GM21526 (cell line): ENCODE measurements around the gene MCF2L2.

ENCODE experiments used
- ATAC-seq: cut with Tn5 transposase; IDR thresholded peaks from one replicate; pipeline ENCODE4 v1.9.1; 2021; ENCODE audit warnings: moderate library complexity; ENCODE audit not compliant: unreplicated experiment, low FRiP score

MCF2L2 gene

GRCh38 chr3:183220828-183221227 lies 207.6 kb downstream of the MCF2L2 start:
- no peak for ATAC-seq

DNA sequence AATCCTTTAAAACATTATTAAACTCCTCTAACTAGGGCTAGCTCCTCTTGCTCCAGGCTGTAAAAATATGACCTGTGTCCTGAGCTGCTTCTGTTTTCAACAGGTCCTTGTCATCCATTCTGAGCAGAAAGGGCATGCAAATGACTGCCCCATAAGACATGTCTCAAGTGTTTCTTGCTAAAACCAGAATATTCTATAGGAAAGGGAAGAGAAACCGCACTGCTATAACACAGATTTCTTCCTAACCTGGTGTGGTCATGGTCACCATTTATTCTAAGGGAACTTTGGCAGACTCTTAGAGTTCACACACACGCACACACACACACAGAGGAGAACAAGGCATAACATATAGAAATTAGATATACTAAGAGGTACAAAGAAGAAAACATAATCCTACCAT lies 209.6 kb downstream of the MCF2L2 start:
- ATAC-seq, result no peak

DNA sequence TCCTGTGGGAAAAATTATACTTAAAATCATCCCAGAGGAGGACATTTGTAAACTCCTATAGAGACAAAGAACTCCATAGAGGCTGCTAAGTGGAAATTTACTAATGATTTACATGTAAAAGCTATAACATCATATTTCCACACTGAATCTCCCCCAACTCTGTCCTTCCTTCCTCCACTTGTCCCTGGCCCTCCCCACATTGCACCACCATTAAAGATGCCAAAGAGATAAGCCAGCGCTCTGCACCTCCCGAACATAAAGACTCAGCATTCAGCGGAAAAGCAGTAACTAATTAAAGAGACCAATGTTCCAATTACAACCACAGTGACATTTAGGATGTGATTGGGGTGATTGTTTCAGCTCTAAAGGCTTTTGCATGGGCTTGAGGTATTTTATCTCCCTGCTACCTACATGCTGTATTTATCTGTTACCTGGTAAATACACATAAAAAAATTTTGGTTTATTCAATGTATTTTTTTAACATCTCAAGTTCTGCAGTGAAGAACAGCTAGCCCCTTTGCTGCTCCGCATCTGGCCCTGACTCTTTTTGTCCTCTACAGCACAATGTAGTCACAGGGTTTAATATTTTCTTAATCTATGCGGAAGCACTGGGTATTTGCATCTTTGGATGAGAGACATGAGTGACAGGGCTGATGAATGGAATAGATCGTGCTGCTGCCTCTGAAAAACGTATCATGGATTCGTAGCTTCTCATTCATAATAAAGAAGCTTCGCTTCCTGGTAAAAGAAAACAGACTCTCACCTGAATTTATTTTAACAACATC lies 210.7 kb downstream of the MCF2L2 start:
- ATAC-seq, result no peak

- ATAC-seq, result no peak
Observed at GRCh38 chr3:183215591-183216202, 212.7 kb downstream of the MCF2L2 start.

DNA sequence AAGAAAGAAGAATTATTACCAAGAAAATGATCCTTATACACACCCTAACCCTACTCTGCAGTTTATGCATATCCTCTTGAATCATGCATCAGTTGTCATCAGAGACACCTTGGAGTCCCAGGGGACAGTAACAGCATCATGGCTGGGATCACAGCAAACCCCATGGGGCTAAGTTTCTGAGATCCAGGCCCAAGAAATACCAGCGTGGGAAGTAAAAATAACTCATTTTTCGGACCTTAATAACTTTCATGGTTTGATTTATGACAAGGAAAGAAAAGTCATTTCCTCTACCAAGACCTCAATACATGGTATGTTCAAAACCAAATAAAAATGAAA lies 214.2 kb downstream of the MCF2L2 start:
- ATAC-seq, result no peak

DNA sequence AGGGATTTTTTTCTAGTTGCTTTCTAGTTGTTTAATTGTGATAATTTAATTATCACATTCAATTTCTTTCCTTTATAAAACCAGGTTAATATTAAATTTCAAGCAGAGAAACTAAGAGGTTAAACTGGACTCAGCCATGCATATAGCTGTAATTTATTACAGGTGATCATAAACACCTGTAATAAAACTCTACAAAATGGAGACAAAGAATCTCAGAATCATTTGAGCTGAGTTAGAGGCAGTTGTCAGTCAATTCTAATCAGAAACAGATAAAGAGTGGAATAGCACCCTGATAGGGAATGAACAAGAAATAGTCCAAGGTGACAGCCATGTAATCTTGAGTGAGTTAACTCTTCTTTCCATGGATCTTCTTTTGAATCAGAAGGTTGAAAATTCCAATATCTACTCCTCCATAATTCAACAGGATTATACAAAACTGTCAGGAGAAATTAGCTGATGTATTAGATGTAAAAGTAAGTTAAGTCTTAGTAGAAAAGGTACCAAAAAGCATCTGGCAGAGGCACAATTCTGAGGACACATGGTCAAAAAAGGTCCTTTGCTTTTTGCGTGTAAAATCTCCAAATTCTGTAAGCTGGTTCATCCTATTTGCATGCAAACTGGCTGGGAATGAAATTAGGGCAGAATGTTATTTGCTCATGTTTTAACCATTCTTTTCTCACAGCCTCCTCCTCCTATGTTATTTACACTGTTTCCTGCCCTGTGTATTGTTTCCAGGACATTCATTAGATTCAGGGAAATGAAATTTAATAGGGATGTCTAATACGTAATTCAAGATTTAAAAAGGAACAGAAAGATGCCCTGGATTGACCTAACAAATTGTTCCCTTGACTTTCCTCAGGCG lies 214.8 kb downstream of the MCF2L2 start:
- ATAC-seq, result no peak

DNA sequence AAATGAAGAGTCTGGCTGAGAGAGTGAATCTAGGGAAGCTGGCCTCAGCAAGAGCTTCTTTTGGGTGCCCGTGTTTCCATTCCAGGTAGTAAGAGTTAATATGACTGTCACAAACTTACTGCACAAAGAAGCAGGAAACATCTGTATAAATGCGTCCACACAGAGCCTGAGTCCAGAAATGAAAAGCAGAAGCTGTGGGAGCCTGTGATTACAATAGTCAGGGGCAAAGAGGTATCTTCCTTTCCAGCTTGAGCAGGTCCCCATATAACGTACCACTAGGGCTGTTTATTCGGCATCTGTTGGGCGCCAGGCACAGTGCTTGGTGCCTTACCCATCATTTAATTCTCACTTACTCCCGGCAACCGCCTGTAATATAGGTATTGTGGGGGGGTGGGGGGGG lies 215.9 kb downstream of the MCF2L2 start:
- no peak for ATAC-seq

DNA sequence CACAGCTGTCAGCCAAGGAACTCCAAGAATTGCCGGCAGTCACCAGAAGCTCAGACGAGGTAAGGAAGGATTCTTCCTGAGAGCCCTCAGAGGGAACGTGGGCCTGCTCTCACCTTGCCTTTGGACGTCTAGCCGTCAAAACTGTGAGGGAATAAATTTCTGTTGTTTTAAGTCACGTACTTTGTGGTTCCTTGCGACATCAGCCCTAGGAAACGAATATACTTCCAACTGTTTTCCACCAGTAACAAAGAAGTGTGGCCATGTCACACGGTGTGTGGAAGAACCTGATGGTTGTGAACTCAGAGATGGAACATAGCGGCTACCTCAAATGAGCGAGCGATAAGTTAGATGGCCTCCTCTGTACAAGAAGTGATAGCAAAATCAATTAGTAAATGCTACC lies 216.3 kb downstream of the MCF2L2 start:
- no peak for ATAC-seq

GRCh38 chr3:183211352-183211751 lies 217.1 kb downstream of the MCF2L2 start:
- ATAC-seq, result no peak

GRCh38 chr3:183210862-183211341 lies 217.5 kb downstream of the MCF2L2 start:
- ATAC-seq, result no peak

DNA sequence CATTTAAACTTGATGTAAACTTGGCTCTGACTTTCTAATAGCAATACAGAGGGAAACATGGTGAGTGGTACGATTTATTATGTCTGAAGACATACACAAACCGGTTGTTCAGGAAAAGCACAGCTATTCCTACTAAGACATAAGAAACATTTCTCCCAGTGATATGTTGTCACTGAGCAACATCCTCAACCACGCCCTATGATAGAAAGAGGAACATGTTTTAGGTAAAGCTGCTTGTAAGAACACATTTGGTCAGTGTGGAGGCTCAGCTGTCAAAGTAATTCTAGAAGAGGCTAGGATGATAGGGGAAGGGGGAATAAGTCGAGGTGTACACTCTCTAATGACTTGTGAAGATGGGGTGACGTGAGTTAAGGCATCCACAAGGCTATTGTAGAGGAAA lies 218.1 kb downstream of the MCF2L2 start:
- no peak for ATAC-seq

DNA sequence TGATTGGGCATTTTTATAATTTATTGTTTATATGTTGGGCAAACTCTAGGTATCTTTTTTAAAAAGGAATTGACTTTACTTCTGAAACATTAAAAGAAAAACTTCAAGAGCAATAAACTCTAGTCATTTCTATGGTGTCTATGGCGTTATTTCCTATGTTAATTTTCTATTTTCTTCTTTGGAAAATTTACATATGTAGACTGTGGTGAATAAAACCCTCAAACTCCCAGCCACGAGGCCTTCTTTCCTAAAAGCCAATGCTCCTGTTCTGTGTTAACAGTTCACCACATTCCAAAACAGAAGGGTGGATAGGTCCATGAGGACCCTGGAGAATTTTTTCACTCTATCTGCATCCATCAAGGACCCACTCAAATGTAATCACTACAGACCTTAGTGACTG lies 219.6 kb downstream of the MCF2L2 start:
- no peak for ATAC-seq

DNA sequence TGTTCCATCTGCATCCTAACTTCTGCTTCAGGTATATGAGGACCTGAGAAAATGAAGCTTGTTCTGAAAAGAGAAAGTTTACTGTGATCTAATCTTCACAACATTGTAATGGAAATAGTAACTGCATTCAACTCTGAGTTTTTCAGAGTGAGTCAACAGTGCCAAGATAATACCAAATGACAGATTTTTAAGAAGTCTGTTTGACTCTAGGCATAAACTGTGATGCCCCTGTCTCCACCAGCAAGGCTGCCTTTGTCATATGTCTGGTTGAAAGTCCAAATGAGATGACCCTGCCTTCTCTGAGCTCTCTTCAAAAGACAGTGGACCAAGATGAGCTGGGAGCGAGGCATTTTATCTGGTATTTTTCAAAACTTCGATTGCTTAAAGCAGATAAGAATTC lies 220.2 kb downstream of the MCF2L2 start:
- no peak for ATAC-seq

- no peak for ATAC-seq
Observed at GRCh38 chr3:183203670-183204069, 224.7 kb downstream of the MCF2L2 start.

- no peak for ATAC-seq
Observed at GRCh38 chr3:183202004-183202722, 226.3 kb downstream of the MCF2L2 start.

DNA sequence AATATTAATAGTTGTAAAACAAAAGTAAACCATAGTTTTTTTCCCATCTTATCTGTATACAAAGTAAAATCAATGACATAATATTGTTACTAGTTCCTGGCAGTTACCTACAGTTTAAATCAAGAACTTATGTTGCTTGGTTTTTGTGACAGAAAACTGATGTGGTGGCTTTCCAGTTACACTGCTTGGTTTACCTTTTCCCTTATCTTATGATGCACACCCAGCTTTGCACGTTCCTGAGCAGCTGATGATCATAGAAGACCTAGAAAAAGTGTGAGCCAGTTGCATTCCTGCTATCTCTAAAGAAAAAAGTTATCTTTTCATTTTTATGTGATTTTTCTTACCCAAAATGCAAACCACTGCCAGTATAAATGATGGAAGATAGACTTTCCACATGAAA lies 229.5 kb downstream of the MCF2L2 start:
- ATAC-seq, result no peak

GRCh38 chr3:183197734-183198133 lies 230.7 kb downstream of the MCF2L2 start:
- ATAC-seq, result no peak

DNA sequence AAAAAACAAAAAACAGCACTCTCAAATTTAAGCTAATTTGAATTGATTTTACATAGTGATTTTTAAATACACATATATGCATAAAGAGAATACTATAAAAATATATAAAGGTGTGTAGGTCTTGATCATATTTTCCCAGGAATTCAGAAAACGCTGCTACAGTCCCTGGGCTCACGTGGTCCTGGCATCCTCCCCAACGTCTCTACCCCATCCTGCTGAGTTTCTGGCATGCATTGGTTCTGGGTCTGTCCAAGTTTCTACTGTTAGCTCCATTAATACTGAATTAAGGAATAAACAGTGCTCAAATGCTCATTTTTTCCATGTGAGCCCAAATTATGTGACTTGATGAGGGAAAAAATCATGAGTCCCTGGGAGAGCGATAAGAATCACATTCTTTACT lies 233.2 kb downstream of the MCF2L2 start:
- ATAC-seq, result no peak

- ATAC-seq, result no peak
Observed at GRCh38 chr3:183193762-183194689, 234.4 kb downstream of the MCF2L2 start.
